TTC549 (cell line): ENCODE results near the gene DNAH8.
"Not testable (repeated sequence)": the region's sequence is repeated elsewhere in the genome, so short reads cannot be mapped to it uniquely, and the experiment has no call there.

Experiments
- FAIRE-seq: peaks from 2 replicates; lab custom pipeline; 2012; peaks lifted over from hg19 to GRCh38; lab: Jason Lieb, UNC

DNAH8 gene

DNA sequence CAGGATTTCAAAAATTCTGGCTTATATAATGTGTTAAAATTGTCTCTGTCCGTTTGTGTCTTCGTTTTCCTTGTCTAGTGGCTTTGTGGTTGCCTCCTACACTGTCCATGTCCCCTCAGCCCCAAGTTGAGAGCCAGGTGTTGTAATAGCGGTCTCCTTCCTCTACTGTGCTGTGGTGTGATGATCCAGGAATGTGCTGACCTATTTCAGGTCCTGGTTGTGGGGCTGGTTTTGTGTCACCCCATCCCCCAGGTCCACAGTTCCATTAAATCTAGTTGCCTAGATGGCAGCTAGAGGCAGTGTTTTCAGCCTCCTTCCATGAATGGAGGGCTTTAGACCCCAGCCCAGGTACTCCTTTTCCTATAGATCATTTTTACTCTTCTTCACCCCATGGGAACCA lies 128.7 kb downstream of the DNAH8 start:
- no peak for FAIRE-seq

DNA sequence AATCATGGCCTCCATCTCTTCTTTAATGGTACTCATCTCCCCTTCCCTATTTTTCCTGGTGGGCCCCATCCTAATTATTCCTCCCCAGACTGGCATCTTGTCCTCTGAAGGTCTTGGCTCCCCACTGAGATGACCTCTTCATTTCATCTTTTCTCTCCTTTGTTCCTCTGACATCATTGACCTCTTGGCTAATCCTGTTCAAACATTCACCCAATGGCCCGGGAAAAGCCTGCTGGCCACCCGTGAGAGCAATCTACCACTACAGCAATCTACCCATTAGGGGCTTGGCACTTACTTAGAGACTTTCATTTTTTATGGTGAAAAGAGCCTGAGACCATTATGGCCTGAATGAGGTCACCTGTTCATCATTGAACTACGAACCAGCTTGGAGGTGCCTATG lies 130.8 kb downstream of the DNAH8 start:
- no peak for FAIRE-seq

GRCh38 chr6:38846361-38846760 lies 131.2 kb downstream of the DNAH8 start:
- no peak for FAIRE-seq

DNA sequence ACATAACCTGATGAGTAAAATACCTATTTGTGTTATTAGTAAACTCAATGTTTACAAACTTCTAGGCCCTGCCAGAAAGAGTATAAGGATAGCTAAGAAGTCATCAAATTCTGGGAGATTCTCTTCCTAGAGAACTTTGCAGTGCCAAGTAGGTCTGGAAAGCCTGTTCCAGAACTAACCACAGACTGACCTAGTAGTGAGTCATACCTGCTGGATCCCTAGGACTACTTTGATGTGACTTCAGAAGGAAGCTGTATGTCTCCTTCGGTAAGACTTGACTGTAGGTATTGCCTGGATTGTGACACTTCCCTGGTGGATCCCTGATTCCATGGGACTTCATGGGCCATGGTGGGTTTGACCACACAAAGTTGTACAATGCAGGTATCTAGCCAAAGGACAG lies 131.7 kb downstream of the DNAH8 start:
- no peak for FAIRE-seq

GRCh38 chr6:38847497-38847896 lies 132.4 kb downstream of the DNAH8 start:
- no peak for FAIRE-seq

DNA sequence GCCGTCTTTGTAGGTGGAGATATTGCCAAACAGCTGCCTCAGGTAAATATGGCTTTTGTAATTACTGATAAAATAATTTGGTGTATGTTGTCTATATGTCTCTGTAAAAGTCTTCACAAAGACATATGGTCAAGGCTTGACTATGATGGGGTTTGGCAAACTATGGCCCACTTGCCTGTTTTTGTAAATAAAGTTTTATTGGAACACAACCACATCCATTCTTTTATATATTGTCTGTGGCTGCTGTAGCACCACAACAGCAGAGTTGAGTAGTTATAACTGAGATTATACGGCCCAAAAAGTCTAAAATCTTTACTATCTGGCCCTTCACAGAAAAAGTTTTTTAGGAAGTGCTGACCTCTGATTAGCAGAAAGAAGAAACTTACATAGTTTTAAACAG lies 133.6 kb downstream of the DNAH8 start:
- no peak for FAIRE-seq

DNA sequence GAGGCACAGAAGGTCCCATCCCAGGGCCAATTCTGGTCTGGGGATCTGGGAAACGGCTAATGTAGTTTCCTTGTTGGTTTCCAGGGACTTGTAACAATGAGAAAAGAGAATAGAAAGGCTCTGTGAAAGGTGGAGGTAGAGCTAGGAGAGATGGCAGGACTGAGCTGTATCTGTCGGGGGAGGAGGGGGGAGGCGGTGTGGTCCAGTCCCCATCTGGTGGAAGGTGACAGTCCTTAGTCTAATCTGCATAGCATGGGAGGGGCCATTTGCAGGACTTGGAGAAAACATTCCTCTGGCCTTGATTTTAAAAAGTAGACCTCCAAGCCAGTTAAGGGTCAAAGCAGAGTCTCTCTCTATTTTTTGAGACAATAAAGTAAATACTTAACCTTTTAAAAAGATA lies 137.1 kb downstream of the DNAH8 start:
- FAIRE-seq = no peak

- FAIRE-seq = no peak
Observed at GRCh38 chr6:38853236-38853635, 138.1 kb downstream of the DNAH8 start.

DNA sequence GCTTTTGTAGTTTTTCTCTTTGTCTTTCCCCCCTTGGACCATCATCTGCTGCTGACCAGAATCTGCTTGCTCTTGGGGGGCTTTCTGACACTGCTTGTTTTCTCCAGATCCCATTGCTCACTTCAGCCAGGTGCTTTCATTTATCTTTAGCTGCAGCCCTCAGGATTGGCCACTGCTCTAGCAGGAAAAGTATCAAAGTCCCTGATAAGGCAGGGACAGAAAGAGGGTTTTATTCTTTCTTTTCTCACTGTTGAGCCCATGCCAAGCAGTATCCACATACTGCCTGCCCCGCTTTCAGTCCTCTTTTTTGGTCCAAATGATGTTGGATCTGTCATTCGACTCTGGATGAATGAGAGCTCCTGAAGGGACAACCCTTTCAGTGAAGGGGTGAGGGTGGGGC lies 141.4 kb downstream of the DNAH8 start:
- no peak for FAIRE-seq

DNA sequence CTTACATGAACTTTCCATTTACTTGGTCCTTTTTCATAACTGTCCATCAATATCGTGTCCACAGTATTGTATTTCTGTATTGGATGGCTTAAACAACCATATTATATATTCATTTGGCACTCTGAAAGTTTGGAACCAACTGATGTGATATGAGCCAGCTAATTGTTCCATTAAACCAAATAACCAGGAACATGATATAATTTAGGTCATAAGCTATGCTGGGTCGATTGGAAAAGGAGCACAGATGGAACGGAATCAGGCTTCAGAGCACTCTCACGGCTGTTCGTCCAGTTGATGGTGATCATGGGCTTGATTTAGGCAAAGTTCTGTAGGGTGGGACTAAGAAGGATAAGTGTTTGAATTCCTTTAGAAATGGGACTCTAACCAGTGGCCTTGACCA lies 142.7 kb downstream of the DNAH8 start:
- no peak for FAIRE-seq

- FAIRE-seq = no peak
Observed at GRCh38 chr6:38860041-38860440, 144.9 kb downstream of the DNAH8 start.

DNA sequence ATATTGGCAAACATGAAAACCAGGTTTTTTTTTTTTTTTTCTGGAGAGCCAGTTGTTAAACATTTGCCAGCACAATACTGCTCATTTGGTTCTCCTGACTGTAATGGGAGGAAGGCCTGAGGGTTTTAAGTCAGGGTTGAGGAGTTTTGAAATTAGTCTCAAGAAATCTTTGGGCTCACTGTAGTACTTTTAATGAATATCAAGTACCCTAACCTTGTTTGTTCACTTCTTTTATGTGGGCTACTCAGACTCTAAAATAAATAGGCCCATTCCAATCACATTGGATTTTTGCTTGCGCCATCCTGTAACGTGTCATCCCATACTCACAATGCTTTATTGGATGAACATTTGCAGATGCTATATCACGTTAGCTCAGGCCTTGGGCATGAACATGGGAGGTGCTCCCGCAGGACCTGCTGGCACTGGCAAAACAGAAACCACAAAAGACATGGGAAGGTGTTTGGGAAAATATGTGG lies 146.9 kb downstream of the DNAH8 start:
- FAIRE-seq = no peak

- FAIRE-seq = no peak
Observed at GRCh38 chr6:38865521-38866174, 150.5 kb downstream of the DNAH8 start.

- no peak for FAIRE-seq
Observed at GRCh38 chr6:38867726-38868125, 152.6 kb downstream of the DNAH8 start.

GRCh38 chr6:38871741-38872568 lies 156.8 kb downstream of the DNAH8 start:
- peak; percentile 58 for FAIRE-seq

DNA sequence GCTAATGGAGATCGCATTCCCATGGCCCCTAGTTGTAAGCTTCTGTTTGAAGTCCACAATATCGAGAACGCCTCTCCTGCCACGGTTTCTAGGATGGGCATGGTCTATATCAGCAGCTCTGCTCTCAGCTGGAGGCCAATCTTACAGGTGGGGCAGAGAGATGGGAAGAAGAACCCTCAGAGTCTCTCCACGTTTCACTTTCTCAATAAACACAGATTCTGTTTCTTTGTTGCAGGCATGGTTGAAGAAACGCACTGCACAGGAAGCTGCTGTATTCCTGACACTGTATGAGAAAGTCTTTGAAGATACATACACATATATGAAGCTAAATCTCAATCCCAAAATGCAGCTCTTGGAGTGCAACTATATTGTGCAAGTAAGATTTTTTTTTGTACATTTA lies 157.9 kb downstream of the DNAH8 start:
- no peak for FAIRE-seq

GRCh38 chr6:38873816-38874215 lies 158.7 kb downstream of the DNAH8 start:
- FAIRE-seq = not testable (repeated sequence)

DNA sequence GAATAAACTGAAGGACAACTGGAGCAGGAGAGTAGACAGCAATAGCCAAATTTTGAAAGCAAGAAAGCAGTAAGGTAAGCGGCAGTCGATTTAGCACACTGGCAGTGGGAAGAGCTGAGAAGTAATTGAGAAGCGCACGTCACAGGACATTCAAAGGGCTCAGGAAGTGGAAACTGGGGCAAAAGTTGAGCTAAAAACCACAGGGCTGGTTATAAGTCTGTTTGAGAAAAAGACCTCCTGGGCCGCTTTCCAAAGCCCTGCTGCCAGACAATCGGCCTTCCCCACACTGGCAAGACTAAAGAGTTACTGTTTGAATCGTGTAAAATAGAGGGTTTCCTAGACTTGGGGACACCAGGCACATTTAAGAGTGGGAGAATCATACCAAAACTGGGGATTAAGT lies 161.4 kb downstream of the DNAH8 start:
- no peak for FAIRE-seq

DNA sequence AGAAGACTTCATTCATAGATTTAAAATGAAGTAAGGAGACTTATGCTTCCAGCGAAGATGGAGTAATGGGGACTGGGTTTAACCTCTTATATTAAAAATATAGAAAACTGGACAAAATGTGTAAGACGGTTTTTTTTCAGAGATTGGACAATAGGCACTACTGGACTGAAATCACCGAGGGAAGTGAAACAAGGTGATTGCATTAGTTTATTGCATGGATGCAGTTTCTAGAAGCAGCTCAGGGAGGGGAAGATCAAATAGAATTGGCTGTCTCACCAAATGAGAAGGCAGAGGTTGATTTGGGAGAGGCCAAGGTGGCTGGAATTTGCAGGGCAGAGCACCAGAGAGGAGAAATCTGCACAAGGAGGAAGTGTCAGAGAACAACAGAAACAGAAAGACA lies 162.6 kb downstream of the DNAH8 start:
- FAIRE-seq = no peak

- no peak for FAIRE-seq
Observed at GRCh38 chr6:38882157-38882556, 167.0 kb downstream of the DNAH8 start.

GRCh38 chr6:38897507-38897906 lies 182.4 kb downstream of the DNAH8 start:
- no peak for FAIRE-seq

- no peak for FAIRE-seq
Observed at GRCh38 chr6:38901802-38902522, 186.9 kb downstream of the DNAH8 start.

GRCh38 chr6:38906582-38906981 lies 191.5 kb downstream of the DNAH8 start:
- FAIRE-seq = no peak
